GM12878 (cell line): ENCODE data around the gene SMAD4.

Source experiments
- BCL11A ChIP-seq: IDR thresholded peaks from 2 replicates; pipeline ENCODE4 v1.6.1; 2011; ENCODE audit warnings: low read depth, low read length
- BHLHE40 ChIP-seq, 2 experiments: fragments of 450-650 bp in 1 of 2; IDR thresholded peaks; 2 replicates each; pipeline ENCODE4 v1.6.1; 2011 to 2017; ENCODE audit warnings: low read depth in 2 of 2, borderline replicate concordance in 1 of 2, improper control_type of control experiment in 1 of 2, low read length in 1 of 2, mild to moderate bottlenecking in 1 of 2
- CEBPB ChIP-seq, 2 experiments: fragments of 150-350 bp in 1 of 2; IDR thresholded peaks; 2 replicates each; pipeline ENCODE4 v1.6.1; 2012 to 2014; ENCODE audit warnings: low read depth in 2 of 2, low read length in 2 of 2, borderline replicate concordance in 1 of 2, inconsistent platforms in 1 of 2
- CHD4 ChIP-seq: fragments of 200-600 bp; sonication (generic); IDR thresholded peaks from 2 replicates; pipeline ENCODE4 v1.6.1; 2016; ENCODE audit warnings: mild to moderate bottlenecking
- JUNB ChIP-seq: IDR thresholded peaks from 2 replicates; pipeline ENCODE4 v1.6.1; 2016; ENCODE audit warnings: antibody characterized with exemption, mild to moderate bottlenecking
- JUND ChIP-seq: IDR thresholded peaks from 2 replicates; pipeline ENCODE4 v1.6.1; 2012; ENCODE audit warnings: low read depth, mild to moderate bottlenecking, low read length, improper control_type of control experiment, moderate library complexity
- POLR2AphosphoS5 ChIP-seq: IDR thresholded peaks from 2 replicates; pipeline ENCODE4 v1.6.1; 2011; ENCODE audit warnings: mild to moderate bottlenecking, low read length, inconsistent platforms
- STAT1 ChIP-seq: fragments of 450-650 bp; conservative IDR thresholded peaks from 2 replicates; pipeline ENCODE4 v1.6.1; 2014; ENCODE audit warnings: antibody characterized with exemption, mild to moderate bottlenecking
- TBL1XR1 ChIP-seq: IDR thresholded peaks from 2 replicates; pipeline ENCODE4 v1.6.1; 2012; ENCODE audit warnings: low read depth, low read length, improper control_type of control experiment
- TF ChIP-seq, protein P1 (sequence below): fragments of 450-650 bp; IDR thresholded peaks from 2 replicates; pipeline ENCODE4 v1.6.1; 2016; ENCODE audit warnings: mild to moderate bottlenecking
- TF ChIP-seq, protein P2 (sequence below), 3 experiments: IDR thresholded peaks in 2 of 3; conservative IDR thresholded peaks in 1 of 3; 2 replicates each; pipeline ENCODE4 v1.5.1; 2011; ENCODE audit warnings: low read depth in 3 of 3, low read length in 3 of 3, mild to moderate bottlenecking in 3 of 3, control low read depth in 2 of 3, moderate library complexity in 2 of 3, inconsistent platforms in 1 of 3, mixed read lengths in 1 of 3; ENCODE audit not compliant: control insufficient read depth in 2 of 3, insufficient read depth in 1 of 3; ENCODE audit errors: extremely low read depth in 1 of 3
- TF ChIP-seq, protein P3 (sequence below): IDR thresholded peaks from 2 replicates; pipeline ENCODE4 v1.6.1; 2012; ENCODE audit warnings: mild to moderate bottlenecking, low read depth, low read length

DNA sequence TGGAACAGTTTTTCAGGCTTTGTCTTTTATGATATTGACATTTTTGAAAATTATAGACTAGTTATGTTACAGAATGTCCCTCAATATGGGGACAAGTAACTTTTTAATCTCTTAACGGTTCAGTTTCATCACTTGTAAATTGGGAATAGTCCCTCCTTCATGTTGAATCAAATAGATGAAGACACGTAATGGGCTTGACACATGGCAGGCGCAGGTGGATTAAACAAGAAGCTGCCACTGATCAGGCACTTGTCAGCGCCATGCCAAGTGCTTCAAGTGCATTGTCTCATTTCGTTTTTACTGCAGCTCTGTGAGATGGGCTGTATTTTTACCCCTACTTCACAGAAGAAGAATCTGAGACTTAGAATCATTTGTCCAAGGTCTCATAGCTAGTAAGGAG is 9.5 kb upstream of the SMAD4 start:
- no peak for TF ChIP-seq STAT1
- no peak for TF ChIP-seq POLR2AphosphoS5
- no peak for TF ChIP-seq JUNB
- TF ChIP-seq, protein P1, sequence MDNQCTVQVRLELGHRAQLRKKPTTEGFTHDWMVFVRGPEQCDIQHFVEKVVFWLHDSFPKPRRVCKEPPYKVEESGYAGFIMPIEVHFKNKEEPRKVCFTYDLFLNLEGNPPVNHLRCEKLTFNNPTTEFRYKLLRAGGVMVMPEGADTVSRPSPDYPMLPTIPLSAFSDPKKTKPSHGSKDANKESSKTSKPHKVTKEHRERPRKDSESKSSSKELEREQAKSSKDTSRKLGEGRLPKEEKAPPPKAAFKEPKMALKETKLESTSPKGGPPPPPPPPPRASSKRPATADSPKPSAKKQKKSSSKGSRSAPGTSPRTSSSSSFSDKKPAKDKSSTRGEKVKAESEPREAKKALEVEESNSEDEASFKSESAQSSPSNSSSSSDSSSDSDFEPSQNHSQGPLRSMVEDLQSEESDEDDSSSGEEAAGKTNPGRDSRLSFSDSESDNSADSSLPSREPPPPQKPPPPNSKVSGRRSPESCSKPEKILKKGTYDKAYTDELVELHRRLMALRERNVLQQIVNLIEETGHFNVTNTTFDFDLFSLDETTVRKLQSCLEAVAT: no peak
- TF ChIP-seq BHLHE40 (IDR thresholded peaks at IDR 0.05; ENCODE audit: borderline replicate concordance in 1 of 2, low read depth in 2 of 2, low read length in 1 of 2): no peak
- TF ChIP-seq, protein P2, sequence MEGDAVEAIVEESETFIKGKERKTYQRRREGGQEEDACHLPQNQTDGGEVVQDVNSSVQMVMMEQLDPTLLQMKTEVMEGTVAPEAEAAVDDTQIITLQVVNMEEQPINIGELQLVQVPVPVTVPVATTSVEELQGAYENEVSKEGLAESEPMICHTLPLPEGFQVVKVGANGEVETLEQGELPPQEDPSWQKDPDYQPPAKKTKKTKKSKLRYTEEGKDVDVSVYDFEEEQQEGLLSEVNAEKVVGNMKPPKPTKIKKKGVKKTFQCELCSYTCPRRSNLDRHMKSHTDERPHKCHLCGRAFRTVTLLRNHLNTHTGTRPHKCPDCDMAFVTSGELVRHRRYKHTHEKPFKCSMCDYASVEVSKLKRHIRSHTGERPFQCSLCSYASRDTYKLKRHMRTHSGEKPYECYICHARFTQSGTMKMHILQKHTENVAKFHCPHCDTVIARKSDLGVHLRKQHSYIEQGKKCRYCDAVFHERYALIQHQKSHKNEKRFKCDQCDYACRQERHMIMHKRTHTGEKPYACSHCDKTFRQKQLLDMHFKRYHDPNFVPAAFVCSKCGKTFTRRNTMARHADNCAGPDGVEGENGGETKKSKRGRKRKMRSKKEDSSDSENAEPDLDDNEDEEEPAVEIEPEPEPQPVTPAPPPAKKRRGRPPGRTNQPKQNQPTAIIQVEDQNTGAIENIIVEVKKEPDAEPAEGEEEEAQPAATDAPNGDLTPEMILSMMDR (IDR thresholded peaks at IDR 0.05 in 2 of 3, conservative IDR thresholded peaks at IDR 0.05 in 1 of 3; ENCODE audit: control insufficient read depth in 2 of 3, extremely low read depth in 1 of 3, insufficient read depth in 1 of 3, low read depth in 3 of 3, low read length in 3 of 3): no peak
- TF ChIP-seq BCL11A: no peak
- TF ChIP-seq CEBPB (IDR thresholded peaks at IDR 0.05; ENCODE audit: borderline replicate concordance in 1 of 2, low read depth in 2 of 2, low read length in 2 of 2): no peak
- TF ChIP-seq JUND: no peak
- no peak for TF ChIP-seq CHD4
- TF ChIP-seq, protein P3, sequence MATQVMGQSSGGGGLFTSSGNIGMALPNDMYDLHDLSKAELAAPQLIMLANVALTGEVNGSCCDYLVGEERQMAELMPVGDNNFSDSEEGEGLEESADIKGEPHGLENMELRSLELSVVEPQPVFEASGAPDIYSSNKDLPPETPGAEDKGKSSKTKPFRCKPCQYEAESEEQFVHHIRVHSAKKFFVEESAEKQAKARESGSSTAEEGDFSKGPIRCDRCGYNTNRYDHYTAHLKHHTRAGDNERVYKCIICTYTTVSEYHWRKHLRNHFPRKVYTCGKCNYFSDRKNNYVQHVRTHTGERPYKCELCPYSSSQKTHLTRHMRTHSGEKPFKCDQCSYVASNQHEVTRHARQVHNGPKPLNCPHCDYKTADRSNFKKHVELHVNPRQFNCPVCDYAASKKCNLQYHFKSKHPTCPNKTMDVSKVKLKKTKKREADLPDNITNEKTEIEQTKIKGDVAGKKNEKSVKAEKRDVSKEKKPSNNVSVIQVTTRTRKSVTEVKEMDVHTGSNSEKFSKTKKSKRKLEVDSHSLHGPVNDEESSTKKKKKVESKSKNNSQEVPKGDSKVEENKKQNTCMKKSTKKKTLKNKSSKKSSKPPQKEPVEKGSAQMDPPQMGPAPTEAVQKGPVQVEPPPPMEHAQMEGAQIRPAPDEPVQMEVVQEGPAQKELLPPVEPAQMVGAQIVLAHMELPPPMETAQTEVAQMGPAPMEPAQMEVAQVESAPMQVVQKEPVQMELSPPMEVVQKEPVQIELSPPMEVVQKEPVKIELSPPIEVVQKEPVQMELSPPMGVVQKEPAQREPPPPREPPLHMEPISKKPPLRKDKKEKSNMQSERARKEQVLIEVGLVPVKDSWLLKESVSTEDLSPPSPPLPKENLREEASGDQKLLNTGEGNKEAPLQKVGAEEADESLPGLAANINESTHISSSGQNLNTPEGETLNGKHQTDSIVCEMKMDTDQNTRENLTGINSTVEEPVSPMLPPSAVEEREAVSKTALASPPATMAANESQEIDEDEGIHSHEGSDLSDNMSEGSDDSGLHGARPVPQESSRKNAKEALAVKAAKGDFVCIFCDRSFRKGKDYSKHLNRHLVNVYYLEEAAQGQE: no peak
- TF ChIP-seq TBL1XR1: no peak
